WTC11 (cell line): Measurements from ENCODE around the gene DEXI.

ENCODE experiments used
- CTCF ChIP-seq: fragments of 200-600 bp; IDR thresholded peaks from 2 replicates; pipeline ENCODE4 v1.8.0; 2022; ENCODE audit warnings: antibody characterized with exemption
- ZNF281 ChIP-seq: sonication (generic); formaldehyde crosslinking; IDR thresholded peaks from 2 replicates; pipeline ENCODE4 v1.8.0; 2023; ENCODE audit warnings: mild to moderate bottlenecking, missing genetic modification reagents

GRCh38 chr16:10934325-10935107 is 7.8 kb downstream of the DEXI start:
- no peak for TF ChIP-seq CTCF
- TF ChIP-seq ZNF281 = no peak
